CD4-positive, alpha-beta memory T cell (primary cell): ENCODE measurements around the gene UNC13B. TPM values are rescaled to one million over a fixed set of nuclear protein-coding genes. Genes with fewer than 3 reads are reported as not detected.
"Not testable (repeated sequence)": the region's sequence is repeated elsewhere in the genome, so short reads cannot be mapped to it uniquely, and the experiment has no call there.

Experiments
- CTCF ChIA-PET: fragments of 350-600 bp; sonication (Branson Sonifier 250); formaldehyde crosslinking; loops from one replicate; lab custom pipeline; 2021; ENCODE audit warnings: inconsistent platforms; ENCODE audit not compliant: partially characterized antibody; lab: Charles Lee
- POLR2A ChIA-PET: fragments of 350-600 bp; sonication (Branson Sonifier 250); formaldehyde crosslinking; loops from one replicate; lab custom pipeline; 2021; ENCODE audit not compliant: partially characterized antibody; lab: Charles Lee
- DNase-seq, 5 donors: peaks; one replicate each; pipeline versions ENCODE4 v3.0.0 to v3.0.0-alpha.2; 2020 to 2022; ENCODE audit warnings: mixed read lengths in 1 of 5
- H3K27ac ChIP-seq: one replicate; pipeline ENCODE4 v1.7.0; 2013; ENCODE audit warnings: low read depth, low read length
- H3K27me3 ChIP-seq: 2 replicates; pipeline ENCODE4 v1.7.0; 2013; ENCODE audit warnings: mild to moderate bottlenecking, low read length, moderate library complexity; ENCODE audit not compliant: insufficient read depth
- H3K36me3 ChIP-seq: 2 replicates; pipeline ENCODE4 v1.7.0; 2013; ENCODE audit warnings: mild to moderate bottlenecking, low read length, moderate library complexity; ENCODE audit not compliant: insufficient read depth
- H3K4me1 ChIP-seq: 2 replicates; pipeline ENCODE4 v1.7.0; 2013; ENCODE audit warnings: mild to moderate bottlenecking, low read length, moderate library complexity; ENCODE audit not compliant: insufficient read depth
- H3K4me3 ChIP-seq, 2 donors: one replicate each; pipeline ENCODE4 v1.7.0; 2013; ENCODE audit warnings: low read length in 2 of 2, mild to moderate bottlenecking in 1 of 2
- H3K9me3 ChIP-seq, 2 donors: one replicate each; pipeline ENCODE4 v1.7.0; 2013; ENCODE audit warnings: low read length in 2 of 2, control low read depth in 1 of 2; ENCODE audit not compliant: control insufficient read depth in 1 of 2
- H3K27ac Mint-ChIP-seq, 7 donors: one replicate each; pipeline ENCODE4 v1.8.0; 2020 to 2021; ENCODE audit warnings: mixed read lengths in 7 of 7, mild to moderate bottlenecking in 6 of 7, inconsistent platforms in 3 of 7, moderate library complexity in 3 of 7
- H3K27me3 Mint-ChIP-seq, 2 donors: one replicate each; pipeline ENCODE4 v1.8.0; 2020 to 2021; ENCODE audit warnings: mixed read lengths in 2 of 2
- H3K36me3 Mint-ChIP-seq, 2 donors: one replicate each; pipeline ENCODE4 v1.8.0; 2020 to 2021; ENCODE audit warnings: mixed read lengths in 2 of 2, inconsistent platforms in 1 of 2, mild to moderate bottlenecking in 1 of 2
- H3K4me1 Mint-ChIP-seq, 4 donors: one replicate each; pipeline ENCODE4 v1.8.0; 2020 to 2021; ENCODE audit warnings: mixed read lengths in 4 of 4, mild to moderate bottlenecking in 1 of 4
- H3K4me3 Mint-ChIP-seq, 8 donors: one replicate each; pipeline ENCODE4 v1.8.0; 2020 to 2021; ENCODE audit warnings: mixed read lengths in 8 of 8, mild to moderate bottlenecking in 7 of 8, moderate library complexity in 6 of 8, inconsistent platforms in 3 of 8
- H3K9me3 Mint-ChIP-seq, 8 donors: one replicate each; pipeline ENCODE4 v1.8.0; 2020 to 2021; ENCODE audit warnings: mixed read lengths in 8 of 8, mild to moderate bottlenecking in 5 of 8, inconsistent platforms in 3 of 8, moderate library complexity in 1 of 8
- intact Hi-C: fragments of 100-400 bp; cut with micrococcal nuclease; formaldehyde crosslinking; loops from one replicate; pipeline ENCODE4 v1.15.1; 2023
- polyA plus RNA-seq, 2 donors: library from polyadenylated mRNA; unstranded; fragments of 300-500 nt; fragmentation: Illumina TruSeq; gene quantifications; one replicate each; pipeline ENCODE4 v1.2.3, GENCODE V29; 2021
- total RNA-seq, 2 experiments: library from RNA; stranded (reverse); gene quantifications; one replicate each; pipeline ENCODE4 v1.2.3, GENCODE V29; 2021

Gene UNC13B
- total and polyA plus RNA-seq, 4 experiments from 2014 or later, result 0.12 to 1.6 (median 0.60) TPM

DNA sequence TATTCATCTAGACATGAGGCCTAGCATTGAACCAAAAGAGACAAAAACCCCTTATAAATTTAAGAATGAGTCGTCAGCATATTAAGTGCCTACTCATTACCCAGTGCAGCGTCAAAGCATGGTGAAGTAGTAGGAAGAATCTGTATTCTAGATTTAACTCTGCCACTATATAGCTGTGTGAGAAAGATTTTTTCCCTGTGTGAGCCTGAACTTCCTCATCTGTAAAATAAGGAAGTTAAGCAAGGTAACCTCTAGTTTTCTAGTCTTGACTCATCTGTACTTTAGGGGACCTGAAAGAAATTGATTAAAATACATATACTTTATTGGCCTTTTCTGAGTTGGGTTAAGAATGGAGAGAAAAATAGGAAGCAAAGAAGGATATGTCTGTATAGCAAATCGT, 246.0 kb downstream of the UNC13B start:
- Mint-ChIP-seq H3K27ac (no peak overlapping the region), H3K4me1 (peaks cover 0 to 5% (median 1%) of the 10 kb centered on the region in 4 donors), H3K4me3 (no peak overlapping the region), H3K27me3 (peaks cover 18 to 19% of the 10 kb centered on the region in 2 donors), H3K9me3 (no peaks in the 10 kb centered on the region), H3K36me3 (no peaks in the 10 kb centered on the region)
- H3K36me3 ChIP-seq, result no peaks in the 10 kb centered on the region
- no peak overlapping the region for H3K4me3 ChIP-seq
- no peaks in the 10 kb centered on the region for H3K9me3 ChIP-seq
- intact Hi-C loops, result no loop called here
- H3K4me1 ChIP-seq, result no peaks in the 10 kb centered on the region
- POLR2A ChIA-PET, result no interaction called here
- H3K27me3 ChIP-seq, result peaks cover 4% of the 10 kb centered on the region
- no peak overlapping the region for H3K27ac ChIP-seq
- DNase-seq, result no peak
- CTCF ChIA-PET, result no interaction called here

DNA sequence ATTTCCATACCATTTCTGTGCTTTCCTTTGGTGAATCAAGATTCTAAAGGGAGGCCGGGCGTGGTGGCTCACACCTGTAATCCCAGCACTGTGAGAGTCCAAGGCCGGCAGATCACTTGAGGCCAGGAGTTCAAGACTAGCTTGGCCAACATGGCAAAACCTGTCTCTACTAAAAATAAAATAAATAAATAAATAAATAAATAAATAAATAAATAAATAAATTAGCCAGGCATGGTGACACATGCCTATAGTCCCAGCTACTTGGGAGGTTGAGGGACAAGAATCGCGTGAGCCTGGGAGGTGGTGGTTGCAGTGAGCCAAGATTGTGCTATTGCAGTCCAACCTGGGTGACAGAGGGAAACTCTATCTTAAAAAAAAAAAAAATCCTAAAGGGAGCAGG, 247.6 kb downstream of the UNC13B start:
- DNase-seq, H3K4me3 Mint-ChIP-seq, CTCF ChIA-PET, intact Hi-C loops, H3K36me3 Mint-ChIP-seq, H3K27me3 ChIP-seq, POLR2A ChIA-PET, H3K27ac ChIP-seq, H3K27ac Mint-ChIP-seq, H3K36me3 ChIP-seq, H3K4me1 Mint-ChIP-seq, H3K4me3 ChIP-seq, H3K9me3 ChIP-seq, H3K4me1 ChIP-seq, H3K9me3 Mint-ChIP-seq: not testable (repeated sequence)
- H3K27me3 Mint-ChIP-seq, result peaks cover 19 to 20% of the 10 kb centered on the region in 2 donors

DNA sequence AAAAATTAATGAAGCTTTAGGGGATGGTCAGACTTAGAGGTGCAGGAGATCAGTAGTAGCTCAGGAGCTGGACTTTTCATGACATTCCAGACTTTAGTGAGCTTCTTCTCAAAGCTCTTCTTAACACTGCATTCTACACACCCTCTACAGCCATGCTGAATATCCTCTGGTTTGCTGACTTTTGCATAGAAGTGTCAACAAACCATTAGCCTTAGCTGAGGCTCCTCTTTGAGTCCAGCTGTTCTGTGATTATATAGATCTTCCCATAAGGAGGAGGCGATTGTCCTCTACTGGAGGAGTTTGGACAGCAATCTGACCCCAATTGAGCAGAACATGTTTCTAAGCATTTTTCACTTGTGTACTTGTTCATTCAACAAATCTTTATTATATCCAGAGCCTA, 253.1 kb downstream of the UNC13B start:
- Histone ChIP-seq H3K27me3 (no peaks in the 10 kb centered on the region), H3K36me3 (no peaks in the 10 kb centered on the region), H3K27ac (no peak overlapping the region), H3K9me3 (no peaks in the 10 kb centered on the region), H3K4me3 (no peak overlapping the region), H3K4me1 (no peaks in the 10 kb centered on the region)
- DNase-seq, result no peak
- Mint-ChIP-seq H3K4me3 (no peak overlapping the region), H3K27me3 (peaks cover 17 to 22% of the 10 kb centered on the region in 2 donors), H3K9me3 (no peaks in the 10 kb centered on the region), H3K4me1 (no peaks in the 10 kb centered on the region), H3K27ac (no peak overlapping the region), H3K36me3 (no peaks in the 10 kb centered on the region)
- ChIA-PET CTCF (no interaction called here), POLR2A (no interaction called here)
- intact Hi-C loops, result no loop called here

DNA sequence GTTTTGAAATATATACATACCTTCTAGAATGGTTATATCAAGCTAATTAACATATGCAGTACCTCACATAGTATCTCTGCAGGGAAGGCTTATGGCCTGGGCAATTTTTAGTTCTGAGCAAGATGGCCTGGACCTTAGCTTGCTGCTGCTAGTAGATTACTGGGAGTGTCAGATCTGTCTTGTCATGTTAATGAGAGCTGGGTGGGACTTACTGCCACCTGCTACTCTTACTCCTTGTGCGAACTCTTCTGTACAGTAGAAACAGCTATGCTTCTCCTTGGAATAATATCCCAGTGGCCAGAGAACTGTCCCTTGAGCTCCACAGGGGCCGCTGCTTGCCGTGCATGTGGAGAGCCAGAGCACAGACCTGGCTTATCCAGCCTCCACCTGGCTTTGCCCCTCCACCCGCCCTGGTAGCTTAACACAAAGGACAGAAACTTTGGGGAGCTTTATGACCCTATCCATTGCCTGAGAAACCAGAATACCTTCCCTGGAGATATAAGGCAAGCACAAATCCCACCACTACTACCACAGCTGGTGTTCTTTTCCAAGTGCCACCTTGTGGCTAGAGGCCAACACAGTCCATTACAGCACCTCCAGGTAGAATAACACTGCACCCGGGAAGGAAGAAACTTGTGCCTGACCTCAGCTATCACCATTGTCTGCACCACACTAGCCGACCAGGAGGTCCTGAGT, 253.7 kb downstream of the UNC13B start:
- Histone ChIP-seq H3K27ac (no peak overlapping the region), H3K9me3 (no peaks in the 10 kb centered on the region), H3K4me3 (no peak overlapping the region), H3K4me1 (no peaks in the 10 kb centered on the region), H3K36me3 (no peaks in the 10 kb centered on the region), H3K27me3 (no peaks in the 10 kb centered on the region)
- Mint-ChIP-seq H3K36me3 (no peaks in the 10 kb centered on the region), H3K27me3 (peaks cover 21 to 26% of the 10 kb centered on the region in 2 donors), H3K4me1 (no peaks in the 10 kb centered on the region), H3K4me3 (no peak overlapping the region), H3K9me3 (no peaks in the 10 kb centered on the region), H3K27ac (no peak overlapping the region)
- ChIA-PET CTCF (interaction anchor here (1.1 kb wide), 1 partner anchor 298 kb away, joined by 4 read pairs; no protein-coding TSS in a partner anchor), POLR2A (no interaction called here)
- intact Hi-C loops, result no loop called here
- DNase-seq, result no peak

DNA sequence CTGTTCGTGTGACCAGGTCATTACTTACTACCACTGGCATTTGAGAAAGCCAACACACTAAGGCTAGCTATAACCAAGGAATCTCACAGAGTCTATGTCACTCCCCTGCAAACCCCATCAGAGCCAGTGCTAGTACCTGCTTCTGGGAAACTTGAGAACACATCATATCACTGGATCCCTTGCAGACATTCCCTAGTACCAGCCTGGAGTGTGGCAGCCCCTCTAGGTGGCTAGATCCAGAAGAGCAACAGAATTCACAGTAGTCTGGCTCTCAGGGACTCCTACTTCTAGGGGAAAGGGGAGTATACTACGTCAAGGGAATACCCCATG, 254.3 kb downstream of the UNC13B start:
- Mint-ChIP-seq H3K36me3 (no peaks in the 10 kb centered on the region), H3K27me3 (peaks cover 22 to 26% of the 10 kb centered on the region in 2 donors), H3K4me1 (no peaks in the 10 kb centered on the region), H3K4me3 (no peak overlapping the region), H3K27ac (no peak overlapping the region), H3K9me3 (no peaks in the 10 kb centered on the region)
- POLR2A ChIA-PET, result no interaction called here
- CTCF ChIA-PET, result interaction anchor here (1.1 kb wide), 1 partner anchor 299 kb away, joined by 4 read pairs; no protein-coding TSS in a partner anchor
- Histone ChIP-seq H3K27ac (no peak overlapping the region), H3K9me3 (no peaks in the 10 kb centered on the region), H3K4me1 (no peaks in the 10 kb centered on the region), H3K4me3 (no peak overlapping the region), H3K27me3 (no peaks in the 10 kb centered on the region), H3K36me3 (no peaks in the 10 kb centered on the region)
- DNase-seq, result no peak
- intact Hi-C loops, result no loop called here

DNA sequence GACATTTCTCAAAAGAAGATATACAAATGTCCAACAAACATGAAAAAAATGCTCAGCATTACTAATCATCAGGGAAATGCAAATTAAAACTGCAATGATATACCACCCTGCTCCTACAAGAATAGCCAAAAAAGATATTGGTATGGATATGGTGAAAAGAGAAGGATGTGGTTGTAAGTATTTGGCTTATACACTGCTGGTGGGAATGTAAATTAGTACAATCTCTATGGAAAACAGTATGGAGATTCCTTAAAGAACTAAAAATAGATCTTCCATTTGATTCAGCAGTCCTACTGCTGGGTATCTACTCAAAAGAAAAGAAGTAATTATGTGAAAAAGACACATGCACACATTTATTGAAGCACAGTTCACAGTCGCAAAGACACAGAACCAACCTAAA, 260.5 kb downstream of the UNC13B start:
- no peaks in the 10 kb centered on the region for H3K27me3 ChIP-seq
- ChIA-PET CTCF (no interaction called here), POLR2A (no interaction called here)
- intact Hi-C loops, result no loop called here
- Mint-ChIP-seq H3K9me3 (peaks cover 0 to 2% (median 0%) of the 10 kb centered on the region in 8 donors), H3K27me3 (peaks cover 27 to 29% of the 10 kb centered on the region in 2 donors), H3K27ac (no peak overlapping the region), H3K36me3 (no peaks in the 10 kb centered on the region), H3K4me3 (no peak overlapping the region), H3K4me1 (no peaks in the 10 kb centered on the region)
- H3K4me3 ChIP-seq, result no peak overlapping the region
- no peak for DNase-seq
- H3K9me3 ChIP-seq, result no peaks in the 10 kb centered on the region
- H3K27ac ChIP-seq, result no peak overlapping the region
- H3K36me3 ChIP-seq, result no peaks in the 10 kb centered on the region
- H3K4me1 ChIP-seq, result no peaks in the 10 kb centered on the region

DNA sequence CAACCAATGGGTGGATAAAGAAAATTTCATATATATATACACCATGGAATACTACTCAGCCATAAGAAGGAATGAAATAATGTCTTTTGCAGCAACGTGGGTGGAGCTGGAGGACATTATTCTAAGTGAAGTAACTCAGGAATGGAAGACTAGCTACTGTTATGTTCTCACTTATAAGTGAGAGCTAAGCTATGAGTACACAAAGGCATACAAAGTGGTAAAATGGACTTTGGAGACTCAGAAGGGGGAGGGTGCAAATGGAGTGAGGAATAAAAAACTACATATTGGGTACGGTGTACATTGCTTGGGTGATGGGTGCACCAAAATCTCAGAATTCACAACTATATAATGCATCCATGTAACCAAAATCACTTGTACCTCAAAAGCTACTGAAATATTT, 260.9 kb downstream of the UNC13B start:
- no peaks in the 10 kb centered on the region for H3K36me3 ChIP-seq
- no peak overlapping the region for H3K27ac ChIP-seq
- H3K27me3 Mint-ChIP-seq, result peaks cover 27 to 30% of the 10 kb centered on the region in 2 donors
- H3K27ac Mint-ChIP-seq, result no peak overlapping the region
- H3K36me3 Mint-ChIP-seq, result no peaks in the 10 kb centered on the region
- ChIA-PET POLR2A (no interaction called here), CTCF (no interaction called here)
- H3K4me3 ChIP-seq, result no peak overlapping the region
- no peaks in the 10 kb centered on the region for H3K27me3 ChIP-seq
- intact Hi-C loops, result no loop called here
- DNase-seq, result no peak
- H3K4me1 Mint-ChIP-seq, result no peaks in the 10 kb centered on the region
- H3K4me3 Mint-ChIP-seq, result no peak overlapping the region
- peaks cover 0 to 3% (median 0%) of the 10 kb centered on the region in 8 donors for H3K9me3 Mint-ChIP-seq
- H3K4me1 ChIP-seq, result no peaks in the 10 kb centered on the region
- H3K9me3 ChIP-seq, result no peaks in the 10 kb centered on the region
